ENCODE data around the gene PCNT. TPM values are rescaled to one million over a fixed set of nuclear protein-coding genes. Genes with fewer than 3 reads are reported as not detected.

The PCNT gene
- total RNA-seq, 1 experiment from 2014 or later: 34.0 TPM

GRCh38 chr21:46334351-46335140 lies 10.6 kb downstream of the PCNT start:
- no peak for DNase-seq (ENCODE audit: unreplicated experiment)
- no peaks in the 10 kb centered on the region for H3K9me3 Mint-ChIP-seq (ENCODE audit: unreplicated experiment)
- intact Hi-C loops (cut with micrococcal nuclease): no loop called here
- BruUV-seq (replicated peaks): no TSS peak
- TF ChIP-seq CTCF (IDR thresholded peaks at IDR 0.05; ENCODE audit: unreplicated experiment): no peak
- H3K36me3 Mint-ChIP-seq (ENCODE audit: insufficient read depth, unreplicated experiment): peaks cover 82% of the 10 kb centered on the region
- H3K27me3 Mint-ChIP-seq (ENCODE audit: insufficient read depth, unreplicated experiment): no peaks in the 10 kb centered on the region
- POLR2A ChIA-PET: interaction anchor here (1.2 kb wide), 1 partner anchor 9 kb away, joined by 7 read pairs; no protein-coding TSS in a partner anchor
- H3K27ac Mint-ChIP-seq (ENCODE audit: low read depth, unreplicated experiment): no peak overlapping the region
- CTCF ChIA-PET: interaction anchor here (3.0 kb wide), 1 partner anchor 9 kb away, joined by 9 read pairs; a partner anchor contains a TSS
- no peaks in the 10 kb centered on the region for H3K4me1 Mint-ChIP-seq (ENCODE audit: insufficient read depth, unreplicated experiment)
- no peak overlapping the region for H3K4me3 Mint-ChIP-seq (ENCODE audit: unreplicated experiment)

GRCh38 chr21:46336603-46337002 lies 12.6 kb downstream of the PCNT start:
- intact Hi-C loops (cut with micrococcal nuclease): no loop called here
- no peak for DNase-seq (ENCODE audit: unreplicated experiment)
- Mint-ChIP-seq H3K4me1 (ENCODE audit: insufficient read depth, unreplicated experiment) (no peaks in the 10 kb centered on the region), H3K9me3 (ENCODE audit: unreplicated experiment) (no peaks in the 10 kb centered on the region), H3K4me3 (ENCODE audit: unreplicated experiment) (no peak overlapping the region), H3K27me3 (ENCODE audit: insufficient read depth, unreplicated experiment) (no peaks in the 10 kb centered on the region), H3K36me3 (ENCODE audit: insufficient read depth, unreplicated experiment) (peaks cover 78% of the 10 kb centered on the region), H3K27ac (ENCODE audit: low read depth, unreplicated experiment) (no peak overlapping the region)
- POLR2A ChIA-PET: interaction anchor here (0.6 to 0.8 kb wide), 2 partner anchors 60 to 121 kb away, joined by 3 read pairs; no protein-coding TSS in a partner anchor
- CTCF ChIA-PET: interaction anchor here (3.0 kb wide), 1 partner anchor 11 kb away, joined by 9 read pairs; a partner anchor contains a TSS
- no TSS peak for BruUV-seq (replicated peaks)
- TF ChIP-seq CTCF (IDR thresholded peaks at IDR 0.05; ENCODE audit: unreplicated experiment): no peak

GRCh38 chr21:46340998-46341397 lies 17.0 kb downstream of the PCNT start:
- CTCF ChIA-PET: interaction anchor here (0.7 kb wide), 1 partner anchor 198 kb away, joined by 4 read pairs; no protein-coding TSS in a partner anchor
- H3K4me1 Mint-ChIP-seq (ENCODE audit: insufficient read depth, unreplicated experiment): no peaks in the 10 kb centered on the region
- H3K9me3 Mint-ChIP-seq (ENCODE audit: unreplicated experiment): no peaks in the 10 kb centered on the region
- peaks cover 48% of the 10 kb centered on the region for H3K36me3 Mint-ChIP-seq (ENCODE audit: insufficient read depth, unreplicated experiment)
- H3K27ac Mint-ChIP-seq (ENCODE audit: low read depth, unreplicated experiment): no peak overlapping the region
- H3K4me3 Mint-ChIP-seq (ENCODE audit: unreplicated experiment): no peak overlapping the region
- H3K27me3 Mint-ChIP-seq (ENCODE audit: insufficient read depth, unreplicated experiment): no peaks in the 10 kb centered on the region
- no TSS peak for BruUV-seq (replicated peaks)
- no peak for DNase-seq (ENCODE audit: unreplicated experiment)
- POLR2A ChIA-PET: interaction anchor here (0.9 kb wide), 1 partner anchor 15 kb away, joined by 4 read pairs; a partner anchor contains a TSS
- intact Hi-C loops (cut with micrococcal nuclease): no loop called here
- no peak for TF ChIP-seq CTCF (IDR thresholded peaks at IDR 0.05; ENCODE audit: unreplicated experiment)

- ChIA-PET CTCF (interaction anchor here (0.7 kb wide), 2 partner anchors 11 to 112 kb away, joined by 3 read pairs; no protein-coding TSS in a partner anchor), POLR2A (no interaction called here)
- Mint-ChIP-seq H3K27ac (ENCODE audit: low read depth, unreplicated experiment) (no peak overlapping the region), H3K27me3 (ENCODE audit: insufficient read depth, unreplicated experiment) (no peaks in the 10 kb centered on the region), H3K4me3 (ENCODE audit: unreplicated experiment) (no peak overlapping the region), H3K36me3 (ENCODE audit: insufficient read depth, unreplicated experiment) (peaks cover 46% of the 10 kb centered on the region), H3K4me1 (ENCODE audit: insufficient read depth, unreplicated experiment) (no peaks in the 10 kb centered on the region), H3K9me3 (ENCODE audit: unreplicated experiment) (no peaks in the 10 kb centered on the region)
- no TSS peak for BruUV-seq (replicated peaks)
- no peak for DNase-seq (ENCODE audit: unreplicated experiment)
- no peak for TF ChIP-seq CTCF (IDR thresholded peaks at IDR 0.05; ENCODE audit: unreplicated experiment)
- intact Hi-C loops (cut with micrococcal nuclease): no loop called here
Observed at GRCh38 chr21:46344219-46344915, 20.4 kb downstream of the PCNT start.

All from MCF 10A (cell line).